ENCODE results near the gene RRP1B. TPM values are rescaled to one million over a fixed set of nuclear protein-coding genes. Genes with fewer than 3 reads are reported as not detected.

The RRP1B gene
- total RNA-seq, 2 experiments from 2014 or later, result 57.5 to 58.3 TPM

DNA sequence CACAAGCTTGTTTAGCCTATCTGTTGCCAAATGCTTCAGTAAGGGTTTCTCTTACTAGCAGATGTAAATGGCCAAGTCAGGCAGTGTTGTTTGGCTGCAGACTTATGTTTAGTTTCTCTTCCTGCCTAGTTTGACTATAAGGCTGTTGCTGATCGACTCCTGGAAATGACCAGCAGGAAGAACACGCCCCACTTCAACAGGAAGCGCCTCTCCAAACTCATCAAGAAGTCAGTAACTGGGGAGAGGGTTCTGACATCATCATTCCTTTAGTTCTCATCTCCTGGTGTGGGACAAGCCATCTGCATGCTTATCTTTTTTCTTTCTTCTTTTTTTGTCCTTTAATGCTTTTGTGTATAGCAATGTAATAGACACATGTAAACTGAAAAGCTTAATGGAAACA, 25.1 kb downstream of the RRP1B start:
- no peak for ATAC-seq
- no peaks in the 10 kb centered on the region for H3K9me3 Mint-ChIP-seq (ENCODE audit: insufficient read depth)
- no peak overlapping the region for H3K4me3 Mint-ChIP-seq
- no peak for DNase-seq
- POLR2A ChIA-PET, result no interaction called here
- peaks cover 15% of the 10 kb centered on the region for H3K4me1 Mint-ChIP-seq (ENCODE audit: low read depth)
- peak overlapping the region; percentile 63 for H3K27ac Mint-ChIP-seq
- CTCF ChIA-PET, result no interaction called here
- peaks cover 61% of the 10 kb centered on the region for H3K36me3 Mint-ChIP-seq (ENCODE audit: low read depth)
- no peaks in the 10 kb centered on the region for H3K27me3 Mint-ChIP-seq (ENCODE audit: low read depth)

DNA sequence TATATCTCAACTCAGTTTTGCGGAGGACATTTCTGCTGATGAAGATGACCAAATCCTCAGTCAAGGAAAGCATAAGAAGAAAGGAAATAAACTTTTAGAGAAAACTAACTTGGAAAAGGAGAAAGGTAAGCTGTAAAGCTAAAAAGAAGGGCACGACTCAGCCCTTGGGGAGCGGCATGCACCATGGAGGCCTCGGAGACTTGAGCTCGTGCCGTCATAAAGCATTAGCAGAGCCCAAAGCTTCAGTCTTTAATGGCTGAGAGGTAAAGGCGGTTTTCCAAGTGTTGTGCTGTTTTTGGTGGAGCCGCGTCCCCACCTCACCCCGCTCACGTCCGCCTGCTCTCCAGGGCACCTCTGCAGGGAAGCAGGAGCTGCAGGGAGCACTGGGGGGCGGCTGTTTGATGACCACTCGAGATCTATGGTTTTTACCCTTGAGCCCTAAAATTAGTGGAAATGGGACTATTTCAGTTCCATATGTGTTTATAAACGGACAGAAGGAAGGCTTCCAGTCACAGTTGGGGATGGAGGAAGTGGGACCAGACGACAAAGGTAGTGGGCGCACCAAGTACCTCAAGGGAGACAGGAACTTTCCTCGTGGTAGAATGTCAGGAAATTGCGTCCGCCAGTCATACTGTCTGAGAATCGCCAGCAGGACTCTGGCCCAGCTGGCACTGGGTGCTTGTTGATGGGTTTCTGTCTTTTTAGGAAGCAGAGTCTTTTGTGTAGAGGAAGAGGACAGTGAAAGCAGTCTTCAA, 27.6 kb downstream of the RRP1B start:
- H3K4me3 Mint-ChIP-seq, result no peak overlapping the region
- peaks cover 64% of the 10 kb centered on the region for H3K36me3 Mint-ChIP-seq (ENCODE audit: low read depth)
- CTCF ChIA-PET, result interaction anchor here (0.6 kb wide), 1 partner anchor 691 kb away, joined by 3 read pairs; no protein-coding TSS in a partner anchor
- H3K4me1 Mint-ChIP-seq (ENCODE audit: low read depth), result peaks cover 15% of the 10 kb centered on the region
- POLR2A ChIA-PET, result no interaction called here
- no peak for DNase-seq
- ATAC-seq, result no peak
- H3K27ac Mint-ChIP-seq, result no peak overlapping the region
- no peaks in the 10 kb centered on the region for H3K27me3 Mint-ChIP-seq (ENCODE audit: low read depth)
- no peaks in the 10 kb centered on the region for H3K9me3 Mint-ChIP-seq (ENCODE audit: insufficient read depth)

DNA sequence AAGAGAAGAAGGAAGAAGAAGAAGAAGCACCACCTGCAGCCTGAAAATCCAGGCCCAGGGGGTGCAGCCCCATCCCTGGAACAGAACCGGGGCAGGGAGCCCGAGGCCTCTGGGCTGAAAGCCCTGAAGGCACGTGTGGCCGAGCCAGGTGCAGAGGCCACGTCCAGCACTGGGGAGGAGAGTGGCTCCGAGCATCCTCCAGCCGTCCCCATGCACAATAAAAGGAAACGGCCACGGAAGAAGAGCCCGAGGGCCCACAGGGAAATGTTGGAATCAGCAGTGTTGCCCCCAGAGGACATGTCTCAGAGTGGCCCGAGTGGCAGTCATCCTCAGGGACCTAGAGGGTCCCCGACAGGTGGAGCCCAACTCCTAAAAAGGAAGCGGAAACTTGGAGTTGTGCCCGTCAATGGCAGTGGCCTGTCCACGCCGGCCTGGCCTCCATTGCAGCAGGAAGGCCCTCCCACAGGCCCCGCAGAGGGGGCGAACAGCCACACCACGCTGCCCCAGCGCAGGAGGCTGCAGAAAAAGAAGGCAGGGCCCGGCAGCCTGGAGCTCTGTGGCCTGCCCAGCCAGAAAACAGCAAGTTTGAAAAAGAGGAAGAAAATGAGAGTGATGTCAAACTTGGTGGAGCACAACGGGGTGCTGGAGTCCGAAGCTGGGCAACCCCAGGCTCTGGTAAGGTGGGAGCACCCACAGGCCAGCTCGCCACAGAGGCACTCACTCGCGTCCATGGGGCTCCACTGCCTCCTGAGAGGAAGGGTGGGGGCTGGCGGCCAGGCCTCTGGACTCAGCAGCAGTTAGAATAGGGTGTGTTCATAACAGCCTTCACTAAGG, 28.4 kb downstream of the RRP1B start:
- no peak overlapping the region for H3K4me3 Mint-ChIP-seq
- ChIA-PET POLR2A (interaction anchor here (0.9 kb wide), 1 partner anchor 28 kb away, joined by 3 read pairs; the partner anchor contains the start of gene RRP1B), CTCF (no interaction called here)
- H3K27me3 Mint-ChIP-seq (ENCODE audit: low read depth), result no peaks in the 10 kb centered on the region
- H3K9me3 Mint-ChIP-seq (ENCODE audit: insufficient read depth), result no peaks in the 10 kb centered on the region
- peaks cover 60% of the 10 kb centered on the region for H3K36me3 Mint-ChIP-seq (ENCODE audit: low read depth)
- no peak overlapping the region for H3K27ac Mint-ChIP-seq
- no peak for DNase-seq
- H3K4me1 Mint-ChIP-seq (ENCODE audit: low read depth), result peaks cover 15% of the 10 kb centered on the region
- ATAC-seq, result no peak

DNA sequence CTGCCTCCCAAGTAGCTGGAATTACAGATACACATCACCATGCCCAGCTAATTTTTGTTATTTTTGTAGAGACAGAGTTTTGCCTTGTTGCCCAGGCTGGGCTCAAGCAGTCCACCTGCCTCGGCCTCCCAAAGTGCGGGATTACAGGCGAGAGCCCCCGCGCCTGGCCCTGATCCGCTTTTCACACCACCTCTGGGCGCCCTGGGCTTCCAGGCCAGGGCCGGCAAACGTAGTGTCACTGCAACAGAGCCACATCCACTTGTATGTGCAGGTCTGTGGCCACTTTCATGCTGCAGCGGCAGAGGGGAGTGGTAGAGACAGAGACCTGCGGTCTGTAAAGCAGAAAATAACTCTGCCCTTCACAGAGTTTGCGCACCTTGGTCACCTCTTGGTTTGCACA, 29.5 kb downstream of the RRP1B start:
- CTCF ChIA-PET, result no interaction called here
- H3K9me3 Mint-ChIP-seq (ENCODE audit: insufficient read depth), result no peaks in the 10 kb centered on the region
- POLR2A ChIA-PET, result no interaction called here
- no peaks in the 10 kb centered on the region for H3K27me3 Mint-ChIP-seq (ENCODE audit: low read depth)
- DNase-seq (no peak), ATAC-seq (no peak)
- H3K27ac Mint-ChIP-seq, result no peak overlapping the region
- peaks cover 10% of the 10 kb centered on the region for H3K4me1 Mint-ChIP-seq (ENCODE audit: low read depth)
- peaks cover 63% of the 10 kb centered on the region for H3K36me3 Mint-ChIP-seq (ENCODE audit: low read depth)
- no peak overlapping the region for H3K4me3 Mint-ChIP-seq

DNA sequence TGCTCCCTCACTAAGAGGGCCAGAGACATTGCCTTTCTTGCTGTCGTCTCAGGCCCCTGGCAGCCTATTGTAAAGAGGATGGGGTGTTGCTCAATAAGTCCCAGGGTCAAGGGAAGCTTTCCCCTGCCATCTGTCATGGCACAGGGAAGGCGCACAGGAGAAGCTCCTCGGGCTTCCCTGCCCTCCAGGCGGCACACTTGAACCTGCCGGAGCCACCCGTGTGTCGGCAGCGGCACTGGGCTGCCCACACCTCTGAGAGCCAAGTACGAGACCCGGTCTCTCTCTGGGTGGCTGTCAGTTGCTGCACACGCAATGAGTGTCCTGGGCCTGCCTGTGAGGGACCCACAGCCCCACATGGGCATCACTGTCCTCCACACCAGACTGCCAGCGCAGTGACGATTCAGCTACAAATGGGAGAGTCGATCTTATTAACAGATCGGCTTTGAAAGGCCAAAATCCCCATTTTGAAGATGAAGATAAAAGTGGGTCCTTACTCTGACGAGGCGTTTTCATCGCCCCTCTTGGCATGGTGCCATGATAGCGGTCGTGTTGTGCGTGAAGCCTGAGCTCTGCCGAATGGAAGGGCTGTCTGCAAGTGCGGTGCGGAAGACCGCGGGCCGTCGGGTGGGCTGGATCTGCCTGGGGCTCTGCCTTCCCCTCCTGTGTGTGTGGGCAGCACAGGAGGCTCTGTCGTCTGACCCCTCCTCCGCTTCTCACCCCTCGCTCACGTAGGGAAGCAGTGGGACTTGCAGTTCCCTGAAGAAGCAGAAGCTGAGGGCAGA, 30.4 kb downstream of the RRP1B start:
- Mint-ChIP-seq H3K4me1 (ENCODE audit: low read depth) (peaks cover 2% of the 10 kb centered on the region), H3K36me3 (ENCODE audit: low read depth) (peaks cover 61% of the 10 kb centered on the region), H3K9me3 (ENCODE audit: insufficient read depth) (no peaks in the 10 kb centered on the region), H3K27me3 (ENCODE audit: low read depth) (no peaks in the 10 kb centered on the region), H3K27ac (no peak overlapping the region), H3K4me3 (no peak overlapping the region)
- no peak for ATAC-seq
- ChIA-PET POLR2A (no interaction called here), CTCF (no interaction called here)
- no peak for DNase-seq

DNA sequence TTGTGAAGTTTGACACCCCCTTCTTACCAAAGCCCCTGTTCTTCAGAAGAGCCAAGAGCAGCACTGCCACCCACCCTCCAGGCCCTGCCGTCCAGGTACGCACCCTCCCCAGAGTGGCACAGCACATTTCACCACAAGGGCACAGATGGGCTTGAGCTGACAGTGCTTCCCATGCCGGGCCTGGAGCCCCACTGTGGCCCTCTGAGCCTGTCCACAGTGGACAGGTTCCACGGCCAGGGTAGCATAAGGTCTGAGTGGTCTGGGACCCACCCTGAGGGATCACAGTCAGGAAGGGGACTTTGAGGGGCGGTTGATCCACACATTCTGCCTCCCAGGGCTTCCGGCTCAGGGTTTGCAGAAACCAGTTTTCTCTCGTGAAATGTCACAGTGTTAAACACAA, 31.0 kb downstream of the RRP1B start:
- peaks cover 61% of the 10 kb centered on the region for H3K36me3 Mint-ChIP-seq (ENCODE audit: low read depth)
- no peak overlapping the region for H3K27ac Mint-ChIP-seq
- CTCF ChIA-PET, result no interaction called here
- H3K4me3 Mint-ChIP-seq, result no peak overlapping the region
- no peaks in the 10 kb centered on the region for H3K9me3 Mint-ChIP-seq (ENCODE audit: insufficient read depth)
- DNase-seq, result no peak
- no peak for ATAC-seq
- no peaks in the 10 kb centered on the region for H3K4me1 Mint-ChIP-seq (ENCODE audit: low read depth)
- no peaks in the 10 kb centered on the region for H3K27me3 Mint-ChIP-seq (ENCODE audit: low read depth)
- POLR2A ChIA-PET, result no interaction called here

DNA sequence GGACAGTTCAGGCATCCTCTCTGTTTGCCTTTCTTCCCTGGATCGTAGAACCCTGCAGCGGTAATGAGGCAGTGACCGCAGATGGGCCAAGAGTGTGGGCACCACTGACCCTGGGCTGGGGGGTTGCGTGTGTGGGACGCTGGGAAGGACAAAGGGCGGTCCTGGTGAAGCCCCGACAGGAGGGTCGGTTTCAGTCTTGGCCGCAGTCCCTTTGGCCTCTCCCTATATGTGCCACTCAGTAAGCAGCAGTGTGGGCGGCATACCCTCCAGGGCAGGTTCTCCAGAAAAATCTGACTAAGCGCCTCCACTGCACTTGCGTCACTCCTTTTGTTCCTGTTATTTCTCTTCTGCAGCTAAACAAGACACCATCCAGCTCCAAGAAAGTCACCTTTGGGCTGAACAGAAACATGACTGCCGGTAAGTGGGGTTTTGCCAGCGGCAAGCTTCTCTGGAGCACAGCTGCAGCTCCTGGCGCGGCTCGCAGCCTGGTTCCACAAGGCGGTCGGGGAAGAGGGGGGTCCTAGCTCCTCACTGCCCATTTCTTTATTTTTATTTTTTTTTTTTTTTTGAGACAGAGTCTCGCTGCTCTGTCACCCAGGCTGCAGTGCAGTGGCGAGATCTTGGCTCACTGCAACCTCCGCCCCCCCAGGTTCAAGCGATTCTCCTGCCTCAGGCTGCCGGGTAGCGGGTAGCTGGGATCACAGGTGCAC, 31.9 kb downstream of the RRP1B start:
- no peak for DNase-seq
- no peak for ATAC-seq
- H3K4me1 Mint-ChIP-seq (ENCODE audit: low read depth), result no peaks in the 10 kb centered on the region
- H3K27ac Mint-ChIP-seq, result no peak overlapping the region
- no peaks in the 10 kb centered on the region for H3K27me3 Mint-ChIP-seq (ENCODE audit: low read depth)
- ChIA-PET CTCF (no interaction called here), POLR2A (interaction anchor here (1.0 kb wide), 1 partner anchor 19 kb away, joined by 3 read pairs; no protein-coding TSS in a partner anchor)
- peaks cover 58% of the 10 kb centered on the region for H3K36me3 Mint-ChIP-seq (ENCODE audit: low read depth)
- no peak overlapping the region for H3K4me3 Mint-ChIP-seq
- H3K9me3 Mint-ChIP-seq (ENCODE audit: insufficient read depth), result no peaks in the 10 kb centered on the region

DNA sequence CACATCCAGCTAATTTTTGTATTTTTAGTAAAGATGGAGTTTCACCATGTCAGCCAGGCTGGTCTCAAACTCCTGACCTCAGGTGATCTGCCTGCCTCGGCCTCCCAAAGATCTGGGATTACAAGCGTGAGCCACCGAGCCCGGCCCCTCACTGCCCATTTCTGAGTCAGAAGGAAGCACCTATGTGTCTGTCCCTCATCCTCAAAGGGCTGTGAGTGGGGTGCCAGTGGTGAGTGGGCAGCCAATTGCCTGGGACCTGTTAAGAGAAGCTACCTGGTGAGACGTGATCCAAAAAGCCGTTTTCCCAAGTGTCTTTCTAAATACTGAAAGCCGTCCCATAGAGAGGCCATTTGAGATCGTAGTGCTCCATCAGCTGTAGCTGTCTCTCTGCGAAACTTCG, 32.4 kb downstream of the RRP1B start:
- H3K27me3 Mint-ChIP-seq (ENCODE audit: low read depth), result no peaks in the 10 kb centered on the region
- H3K36me3 Mint-ChIP-seq (ENCODE audit: low read depth), result peaks cover 57% of the 10 kb centered on the region
- POLR2A ChIA-PET, result interaction anchor here (1.0 kb wide), 1 partner anchor 19 kb away, joined by 3 read pairs; no protein-coding TSS in a partner anchor
- ATAC-seq, result no peak
- H3K9me3 Mint-ChIP-seq (ENCODE audit: insufficient read depth), result no peaks in the 10 kb centered on the region
- H3K4me1 Mint-ChIP-seq (ENCODE audit: low read depth), result no peaks in the 10 kb centered on the region
- no peak overlapping the region for H3K27ac Mint-ChIP-seq
- H3K4me3 Mint-ChIP-seq, result no peak overlapping the region
- CTCF ChIA-PET, result no interaction called here
- DNase-seq, result no peak

DNA sequence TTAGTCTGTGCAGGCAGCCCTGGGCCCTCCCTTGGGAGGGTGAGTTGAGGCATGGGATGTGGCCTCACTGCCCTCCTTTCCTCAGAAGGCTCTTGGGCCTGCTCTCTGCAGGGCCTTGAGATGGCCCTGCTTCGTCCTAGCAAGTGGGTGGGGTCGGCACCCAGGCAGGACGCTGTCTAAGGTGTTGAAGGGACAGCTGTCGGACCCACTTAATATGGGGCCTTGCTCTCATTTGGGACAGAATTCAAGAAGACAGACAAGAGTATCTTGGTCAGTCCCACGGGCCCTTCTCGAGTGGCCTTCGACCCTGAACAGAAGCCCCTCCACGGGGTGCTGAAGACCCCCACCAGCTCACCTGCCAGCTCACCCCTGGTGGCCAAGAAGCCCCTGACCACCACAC, 33.6 kb downstream of the RRP1B start:
- POLR2A ChIA-PET, result interaction anchor here (0.6 kb wide), 1 partner anchor 282 kb away, joined by 4 read pairs; no protein-coding TSS in a partner anchor

DNA sequence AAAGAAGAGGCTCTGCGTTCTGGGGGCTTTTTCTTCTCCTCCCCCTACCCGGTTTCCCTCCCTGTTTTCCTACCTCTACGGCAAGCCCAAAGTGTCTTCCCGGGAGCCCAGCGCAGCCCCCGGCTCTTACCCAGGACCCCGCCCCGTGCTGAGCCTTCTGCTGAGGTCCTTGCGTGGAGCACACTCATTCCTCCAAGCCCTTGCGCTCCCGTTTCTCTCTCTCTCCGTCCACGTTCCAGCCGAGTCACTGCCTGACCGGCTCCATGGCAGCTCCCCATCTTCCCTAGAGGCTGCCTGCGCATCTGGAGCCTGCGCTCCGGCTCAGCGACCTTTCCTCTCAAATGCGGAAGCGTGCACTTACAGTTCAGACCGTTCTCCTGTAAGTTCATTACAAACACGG, 34.6 kb downstream of the RRP1B start:
- POLR2A ChIA-PET, result no interaction called here
- CTCF ChIA-PET, result no interaction called here

More for the DNA sequence above, 33.6 kb downstream of the RRP1B start:
- peaks cover 53% of the 10 kb centered on the region for H3K36me3 Mint-ChIP-seq (ENCODE audit: low read depth)
- peaks cover 5% of the 10 kb centered on the region for H3K4me1 Mint-ChIP-seq (ENCODE audit: low read depth)
- H3K4me3 Mint-ChIP-seq, result no peak overlapping the region
- H3K9me3 Mint-ChIP-seq (ENCODE audit: insufficient read depth), result no peaks in the 10 kb centered on the region
- no peaks in the 10 kb centered on the region for H3K27me3 Mint-ChIP-seq (ENCODE audit: low read depth)
- DNase-seq (no peak), ATAC-seq (no peak)
- H3K27ac Mint-ChIP-seq, result no peak overlapping the region
- CTCF ChIA-PET, result no interaction called here

DNA sequence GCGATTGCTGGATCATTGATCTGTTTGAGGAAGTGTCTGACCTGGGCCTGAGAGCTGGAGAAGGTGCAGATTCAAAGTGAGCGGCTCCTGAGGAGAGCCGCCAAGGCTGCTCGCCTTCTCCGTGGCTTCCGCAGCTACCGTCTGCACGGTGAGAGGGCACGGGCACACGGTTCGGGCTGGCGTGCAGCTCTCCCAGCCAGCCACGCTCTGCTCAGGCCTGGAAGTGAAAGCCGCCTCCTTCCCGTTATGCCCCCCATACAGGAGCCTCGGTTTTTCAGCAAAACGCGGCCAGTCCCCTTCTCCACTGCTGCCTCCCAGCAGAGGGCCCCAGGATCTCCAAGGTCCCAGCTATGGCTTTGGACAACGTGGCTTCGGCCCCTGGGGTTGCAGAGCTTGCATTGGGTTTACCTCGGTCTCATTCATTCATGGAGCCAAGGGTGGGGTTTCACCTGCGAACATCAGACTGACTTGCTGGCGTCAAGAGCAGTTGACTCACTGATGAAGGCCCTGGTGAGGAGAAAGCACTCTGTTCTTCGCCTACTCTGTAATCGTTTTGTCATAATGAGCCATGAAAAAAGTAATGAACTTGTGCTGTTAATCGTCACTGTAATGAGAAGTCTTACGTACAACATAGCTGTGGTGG, 35.2 kb downstream of the RRP1B start:
- DNase-seq (no peak), ATAC-seq (no peak)
- no peak overlapping the region for H3K27ac Mint-ChIP-seq
- H3K4me1 Mint-ChIP-seq (ENCODE audit: low read depth), result peaks cover 8% of the 10 kb centered on the region
- CTCF ChIA-PET, result no interaction called here
- H3K36me3 Mint-ChIP-seq (ENCODE audit: low read depth), result peaks cover 51% of the 10 kb centered on the region
- POLR2A ChIA-PET, result no interaction called here
- H3K27me3 Mint-ChIP-seq (ENCODE audit: low read depth), result no peaks in the 10 kb centered on the region
- no peak overlapping the region for H3K4me3 Mint-ChIP-seq
- H3K9me3 Mint-ChIP-seq (ENCODE audit: insufficient read depth), result no peaks in the 10 kb centered on the region

More for the DNA sequence above, 34.6 kb downstream of the RRP1B start:
- DNase-seq, result no peak
- no peak overlapping the region for H3K4me3 Mint-ChIP-seq
- ATAC-seq, result no peak
- no peaks in the 10 kb centered on the region for H3K27me3 Mint-ChIP-seq (ENCODE audit: low read depth)
- H3K9me3 Mint-ChIP-seq (ENCODE audit: insufficient read depth), result no peaks in the 10 kb centered on the region
- H3K4me1 Mint-ChIP-seq (ENCODE audit: low read depth), result peaks cover 8% of the 10 kb centered on the region
- peaks cover 49% of the 10 kb centered on the region for H3K36me3 Mint-ChIP-seq (ENCODE audit: low read depth)
- H3K27ac Mint-ChIP-seq, result no peak overlapping the region

All from activated CD8-positive, alpha-beta T cell treated with anti-CD3 and anti-CD28 coated beads, Interleukin-2, amount 10 ng/mL, durations not matched to agents 7 days and 5 days (primary cell).